Activated CD4-positive, alpha-beta T cell treated with anti-CD3 and anti-CD28 coated beads, Interleukin-2, amount 50 U/mL, for 24 hours (primary cell): ENCODE data around the gene BTBD9.

Experiments
- DNase-seq, 2 donors: peaks; one replicate each; pipeline ENCODE4 v3.0.0-alpha.2; 2020; ENCODE audit warnings: low read depth in 1 of 2, low spot score in 1 of 2

The BTBD9 gene

DNA sequence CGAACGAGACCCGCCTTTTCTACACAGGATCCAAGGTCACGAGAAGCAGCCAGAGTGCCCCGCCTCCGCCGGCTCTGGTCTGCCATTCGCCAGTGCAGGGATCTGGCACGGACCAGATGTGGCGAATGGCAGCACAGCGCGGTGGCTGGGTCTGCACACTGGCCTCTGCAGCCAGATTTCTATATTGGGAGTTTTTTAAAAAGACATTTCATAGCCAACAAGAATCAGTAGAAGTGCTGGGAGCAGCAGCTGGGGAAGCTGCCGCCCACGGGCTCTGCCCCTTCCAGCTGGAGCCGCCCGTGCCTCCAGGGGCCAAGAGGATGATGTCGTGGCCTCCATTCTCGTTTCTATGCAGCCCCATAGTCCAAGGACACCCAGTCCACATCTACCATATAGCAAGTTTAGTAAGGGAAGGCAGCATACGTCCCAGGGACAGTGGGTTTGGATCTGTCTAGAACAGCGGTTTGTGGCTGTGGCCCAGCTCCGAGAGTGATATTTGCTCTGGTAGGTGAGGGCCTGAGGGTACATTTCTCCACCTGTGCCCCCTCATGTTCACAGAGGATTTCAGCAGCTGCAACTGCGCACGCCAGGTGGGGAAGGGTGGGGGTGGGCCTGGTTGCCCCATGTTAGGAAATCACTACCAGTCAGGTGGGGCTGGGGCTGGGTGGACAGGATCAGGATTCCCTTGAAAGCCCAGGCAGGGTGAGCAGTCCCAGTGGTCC, 486.5 kb downstream of the BTBD9 start:
- no peak for DNase-seq

DNA sequence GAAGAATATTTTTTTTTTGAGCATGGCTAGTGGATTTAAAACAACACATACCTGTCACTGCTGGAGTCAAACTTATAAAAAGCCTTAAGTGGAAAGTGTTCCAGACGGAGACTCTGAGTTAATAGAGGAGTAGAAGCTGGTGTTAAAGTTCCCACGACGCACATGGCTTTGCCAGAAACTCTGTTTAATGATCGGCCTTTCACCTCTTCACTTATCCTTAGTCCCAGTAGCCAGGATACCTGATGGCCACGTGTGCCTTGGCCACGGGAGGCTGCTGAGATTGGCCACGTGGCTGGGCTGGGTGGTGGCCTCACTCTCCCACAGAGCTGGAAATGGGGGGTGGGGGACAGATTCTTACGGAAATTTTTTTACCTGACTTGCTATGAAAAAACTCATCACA, 487.1 kb downstream of the BTBD9 start:
- no peak for DNase-seq

DNA sequence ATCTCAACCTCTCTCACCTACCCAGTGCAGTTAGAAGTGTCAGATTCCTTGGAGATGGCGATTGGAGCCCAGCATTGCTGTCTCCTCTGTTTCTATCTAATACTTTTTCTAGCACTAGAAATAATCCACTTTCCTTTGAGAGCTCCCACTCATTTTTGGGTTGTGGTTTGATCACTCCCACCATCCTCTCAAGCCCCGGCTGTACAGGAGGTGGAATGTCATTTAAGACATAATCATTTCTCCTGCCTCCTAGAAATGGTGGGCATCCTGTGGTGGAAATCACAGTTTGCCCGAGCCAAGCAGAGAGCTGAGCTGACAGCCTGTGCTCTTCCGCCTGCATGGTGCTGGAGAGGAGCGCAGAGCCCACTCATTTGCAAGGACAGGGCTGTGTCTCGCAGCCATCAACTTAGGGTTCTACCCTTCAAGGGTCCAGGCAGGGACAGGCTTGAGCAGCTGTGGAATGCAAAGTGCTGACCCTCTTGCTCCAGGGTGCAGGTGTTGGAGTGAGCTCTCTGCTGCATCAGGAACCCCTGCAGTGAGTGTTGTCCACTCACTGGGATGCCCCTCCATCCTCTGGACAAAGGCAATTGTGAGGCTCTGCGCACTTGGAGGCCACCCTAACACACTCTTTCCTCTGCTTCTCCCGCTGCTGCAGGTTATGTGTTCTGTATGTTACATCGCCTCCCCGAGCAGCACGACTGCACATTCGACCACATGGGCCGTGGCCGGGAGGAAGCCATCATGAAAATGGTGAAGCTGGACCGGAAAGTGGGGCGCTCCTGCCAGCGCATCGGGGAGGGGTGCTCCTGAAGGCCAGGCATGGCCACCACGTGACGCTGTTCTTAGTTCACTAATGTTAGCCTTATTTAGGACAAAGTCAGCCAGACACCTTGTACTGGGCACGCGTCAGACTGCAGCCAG, 487.9 kb downstream of the BTBD9 start:
- DNase-seq, result no peak

DNA sequence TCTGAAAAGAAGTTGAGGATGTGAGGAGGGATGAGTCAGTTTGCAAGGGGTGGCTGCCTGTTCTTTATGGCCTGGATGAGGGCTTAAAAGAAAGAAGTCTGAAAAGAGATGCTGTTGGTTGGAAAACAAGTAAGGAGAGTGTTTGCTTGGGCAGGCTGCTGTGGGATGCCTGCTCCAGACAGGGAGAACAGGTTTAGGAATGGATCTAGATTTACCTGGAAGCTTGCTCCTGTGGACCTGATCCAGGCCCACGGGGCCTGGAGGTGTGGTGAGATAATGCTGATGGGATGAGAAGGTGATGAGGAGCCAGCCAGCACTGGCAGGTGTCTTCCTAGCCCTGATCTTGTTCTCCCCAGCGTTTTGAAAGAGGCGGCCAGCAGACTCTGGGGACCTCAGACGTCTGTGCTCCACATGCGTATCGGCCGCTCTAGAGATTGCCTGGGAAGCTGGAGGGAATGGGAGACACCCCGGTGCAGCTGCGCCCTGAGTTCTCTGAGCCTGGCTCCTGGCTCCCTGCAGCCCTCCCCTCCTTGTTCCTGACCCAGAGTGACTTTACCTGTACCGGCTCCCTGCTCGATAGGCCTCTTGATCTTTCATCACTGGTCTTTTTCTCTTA, 488.9 kb downstream of the BTBD9 start:
- no peak for DNase-seq

DNA sequence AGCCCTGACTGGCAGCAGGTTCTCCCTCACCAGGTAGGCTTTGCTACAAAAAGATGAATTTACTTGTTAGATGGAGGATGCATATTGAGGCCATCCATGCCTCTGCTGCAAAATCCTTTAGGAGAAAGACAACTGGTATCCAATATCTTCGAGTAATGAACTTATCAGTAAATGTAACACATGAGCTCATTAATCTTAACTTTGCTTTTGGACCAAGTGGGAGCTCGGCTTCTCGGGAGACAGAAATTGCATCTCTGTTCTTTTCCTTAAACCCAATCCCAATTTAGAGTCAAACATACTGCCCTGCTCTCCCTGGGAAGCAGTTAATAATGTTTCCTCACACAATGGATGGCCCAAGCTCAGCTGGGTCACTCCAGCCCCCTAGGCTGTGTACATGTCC, 489.7 kb downstream of the BTBD9 start:
- no peak for DNase-seq

DNA sequence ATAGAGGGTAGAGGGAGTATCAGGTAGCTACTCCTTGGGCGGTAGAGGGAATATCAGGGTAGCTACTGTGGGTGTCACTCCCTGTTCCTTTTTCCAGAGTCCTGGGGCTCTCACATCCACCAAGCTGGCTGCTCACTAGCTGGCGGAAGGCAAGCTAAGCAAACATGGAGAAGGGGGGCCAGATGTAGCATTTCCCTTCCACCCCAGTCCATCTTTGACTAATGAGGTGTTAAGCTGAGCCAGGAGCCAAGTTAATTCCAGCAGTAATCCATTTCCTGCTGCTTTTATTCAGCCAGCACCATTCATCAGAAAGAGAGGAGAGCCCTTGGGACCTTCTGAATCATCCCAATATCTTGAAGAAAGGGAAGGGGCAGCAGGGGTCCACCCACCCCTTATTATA, 490.2 kb downstream of the BTBD9 start:
- DNase-seq, result no peak

DNA sequence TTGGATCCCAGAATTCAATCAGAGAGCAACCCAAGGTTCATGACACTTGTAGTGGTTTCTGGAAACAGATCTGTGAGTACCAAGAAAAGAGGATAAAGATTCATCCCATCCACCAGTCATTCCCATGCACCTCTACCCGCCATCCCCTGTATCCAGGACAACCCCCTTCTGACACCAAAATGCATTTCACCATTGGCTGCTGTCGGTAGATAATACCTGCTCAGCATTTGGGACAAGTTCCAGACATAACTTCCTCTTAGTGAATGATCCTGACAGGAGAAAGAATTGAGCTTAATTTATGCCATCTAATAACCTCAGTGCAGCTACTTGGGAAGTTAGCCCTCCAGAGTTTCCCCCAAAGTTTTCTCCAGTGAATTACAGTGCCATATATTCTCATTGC, 491.1 kb downstream of the BTBD9 start:
- DNase-seq, result no peak

DNA sequence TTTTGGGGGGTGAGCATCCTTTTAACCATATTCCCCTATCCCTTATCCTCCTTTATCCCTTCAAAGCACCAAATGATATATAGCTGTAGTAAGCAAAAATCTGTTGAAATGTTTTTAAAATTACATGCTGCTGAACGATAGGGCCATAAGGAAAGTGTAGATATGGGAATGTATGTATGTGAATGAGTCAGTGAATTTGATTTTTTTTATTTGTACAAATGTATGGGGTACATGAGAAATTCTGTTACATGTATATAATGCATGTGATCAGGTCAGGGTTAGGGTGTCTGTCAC, 493.0 kb downstream of the BTBD9 start:
- DNase-seq, result no peak

DNA sequence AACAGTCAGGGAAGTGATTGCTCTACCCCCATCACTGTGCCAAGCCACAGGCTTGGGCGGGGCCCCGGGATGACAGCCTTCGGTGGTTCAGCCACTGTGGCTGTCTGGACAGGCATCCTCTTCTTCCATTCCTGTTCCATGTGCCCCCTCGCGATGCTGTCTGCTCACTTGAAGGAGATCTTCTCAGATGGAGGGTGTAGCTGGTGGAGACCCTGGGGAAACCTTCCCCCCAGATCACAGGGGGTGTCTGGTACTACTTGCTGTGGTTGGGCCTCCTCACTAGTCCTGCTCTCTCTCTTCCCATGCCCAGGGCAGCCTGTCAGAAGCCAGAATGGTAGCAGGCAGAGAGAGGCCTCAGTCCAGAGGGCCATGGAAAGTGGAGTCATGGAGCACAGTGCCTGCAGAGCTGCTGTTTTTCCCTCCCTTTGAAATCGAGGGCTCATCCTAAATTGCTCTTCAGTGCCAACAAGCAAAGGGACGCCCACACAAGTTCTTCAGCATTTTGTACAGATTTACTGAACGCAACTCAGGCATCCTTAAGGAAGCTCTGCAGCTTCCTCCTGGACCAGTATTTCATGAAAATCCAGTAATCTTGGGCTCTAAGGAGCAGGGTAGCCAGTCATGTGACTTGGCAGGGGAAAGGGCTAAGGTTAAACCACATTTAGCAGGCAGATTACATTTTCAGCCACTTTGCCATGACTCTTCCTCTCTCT, 493.6 kb downstream of the BTBD9 start:
- DNase-seq, result no peak

DNA sequence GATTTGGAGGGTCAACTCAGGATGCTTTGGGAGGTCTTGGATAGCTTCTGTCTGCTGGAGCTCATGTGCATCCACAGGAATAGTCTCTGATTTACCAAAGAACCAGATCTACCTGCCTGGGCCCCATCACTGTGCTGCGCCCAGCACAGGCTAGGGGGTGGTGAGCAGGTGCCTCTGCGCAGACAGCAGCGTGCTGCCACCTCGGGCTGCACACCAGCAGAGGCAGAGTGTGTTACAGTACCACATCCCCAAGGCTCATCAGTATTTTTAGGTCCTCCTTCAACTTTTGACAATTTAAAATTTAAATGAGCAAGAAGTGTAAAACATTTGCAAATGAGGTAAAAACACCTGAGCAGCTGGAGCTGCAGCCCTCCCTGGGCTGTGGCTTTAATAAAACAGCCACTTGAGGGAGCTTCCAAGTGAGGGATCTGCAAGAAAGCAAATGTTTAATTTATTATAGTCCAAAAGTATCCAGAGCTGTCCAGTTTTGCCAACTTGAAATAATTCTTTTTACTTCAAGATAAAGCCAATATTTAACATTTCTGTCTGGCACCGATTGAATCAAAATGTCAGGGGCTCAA, 495.3 kb downstream of the BTBD9 start:
- no peak for DNase-seq

DNA sequence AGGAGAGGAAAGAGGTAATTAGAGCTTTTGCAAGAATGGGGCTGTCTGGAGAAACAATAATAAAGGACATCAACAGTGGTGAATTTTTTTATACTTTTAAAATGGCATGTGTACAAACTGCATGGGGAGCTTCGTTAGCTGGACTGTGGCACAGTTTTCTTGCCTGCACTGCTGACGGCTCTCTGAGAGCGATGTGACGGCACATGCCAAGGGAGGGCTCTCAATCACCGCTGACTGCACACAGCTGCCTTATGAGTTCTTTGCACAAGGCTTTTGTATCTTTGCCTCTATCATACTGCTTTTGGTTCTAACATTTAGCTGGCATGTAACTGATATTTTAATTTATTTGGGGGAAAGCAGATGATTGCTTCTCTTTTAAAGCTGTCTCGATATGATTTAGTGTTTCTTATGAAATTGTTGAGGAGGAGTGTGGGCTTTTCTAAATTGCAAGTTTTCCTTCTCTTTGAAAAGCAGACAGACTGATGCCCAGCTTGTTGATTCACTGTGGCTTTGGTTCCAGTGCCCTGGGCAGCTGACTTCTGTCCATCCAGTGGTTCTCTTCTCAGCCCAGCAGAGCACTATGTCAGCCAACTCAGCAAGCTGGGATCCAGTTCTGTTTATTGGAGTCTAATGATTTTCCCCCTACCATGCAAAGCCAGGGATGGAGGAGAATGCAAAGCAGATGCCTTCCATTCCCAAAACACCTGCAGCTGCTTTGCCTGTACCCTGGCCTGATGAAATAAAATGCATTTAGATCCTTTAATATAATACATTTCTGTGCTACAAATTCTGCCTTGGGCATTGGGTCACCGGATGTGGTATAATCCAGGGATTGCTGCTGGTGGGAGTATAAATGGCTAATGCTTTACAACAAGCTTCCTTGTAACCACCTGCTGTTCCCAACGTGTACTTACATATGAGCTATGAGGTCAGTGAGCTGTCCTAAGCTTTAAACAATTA, 496.3 kb downstream of the BTBD9 start:
- DNase-seq, result no peak

DNA sequence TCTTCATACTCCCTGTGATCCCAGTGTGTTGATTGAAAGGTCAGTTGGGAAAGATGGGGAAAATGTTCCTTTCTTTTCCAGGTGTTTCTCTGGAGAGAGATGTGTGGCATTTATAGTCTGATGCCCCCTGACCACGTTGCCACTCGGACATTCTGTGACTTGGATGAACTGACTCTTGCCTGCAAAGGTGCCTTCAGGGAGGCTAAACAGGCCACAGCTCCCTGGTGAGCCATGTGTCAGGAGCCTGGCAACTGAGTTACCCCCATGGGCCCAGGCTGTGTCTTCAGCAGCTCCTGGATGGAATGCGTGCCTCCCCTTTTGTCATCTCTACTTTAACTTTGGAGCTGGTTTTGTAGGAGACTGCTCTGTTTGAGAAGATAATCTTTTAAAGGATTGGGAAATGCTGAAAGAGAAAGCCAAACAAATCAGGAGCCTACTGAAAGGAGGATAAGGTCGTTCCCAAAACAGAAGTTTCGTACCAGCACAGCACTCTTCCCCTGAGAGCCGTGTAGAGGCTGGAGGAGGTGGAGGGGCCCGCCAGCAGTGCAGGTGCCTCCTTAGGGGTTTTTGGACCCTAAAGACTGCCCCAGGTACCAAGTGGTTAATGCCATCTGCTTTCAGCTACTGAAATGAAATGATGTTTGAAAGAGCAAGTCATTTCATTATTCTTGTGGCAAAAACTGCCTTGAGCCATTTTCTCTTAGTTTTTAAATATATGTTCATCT, 497.4 kb downstream of the BTBD9 start:
- no peak for DNase-seq

DNA sequence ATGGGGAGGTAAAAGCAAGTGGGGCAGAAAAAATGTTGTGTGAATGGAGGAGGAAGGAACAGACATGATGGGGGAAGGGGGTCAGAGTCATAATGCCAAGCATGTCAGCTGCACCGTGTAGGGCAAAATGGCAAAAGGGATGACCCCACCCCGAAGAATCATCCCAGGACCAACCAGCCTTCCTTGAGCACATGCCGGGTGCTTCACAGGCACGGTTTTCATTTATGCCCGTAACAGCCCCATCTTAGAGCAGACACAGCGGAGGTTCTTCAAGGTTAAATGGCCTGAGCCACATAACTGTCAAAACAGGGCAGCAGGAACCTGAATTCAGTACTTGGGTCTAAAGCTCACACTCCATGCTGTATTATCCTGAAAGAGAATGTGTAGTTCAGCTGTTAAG, 498.0 kb downstream of the BTBD9 start:
- DNase-seq, result no peak

DNA sequence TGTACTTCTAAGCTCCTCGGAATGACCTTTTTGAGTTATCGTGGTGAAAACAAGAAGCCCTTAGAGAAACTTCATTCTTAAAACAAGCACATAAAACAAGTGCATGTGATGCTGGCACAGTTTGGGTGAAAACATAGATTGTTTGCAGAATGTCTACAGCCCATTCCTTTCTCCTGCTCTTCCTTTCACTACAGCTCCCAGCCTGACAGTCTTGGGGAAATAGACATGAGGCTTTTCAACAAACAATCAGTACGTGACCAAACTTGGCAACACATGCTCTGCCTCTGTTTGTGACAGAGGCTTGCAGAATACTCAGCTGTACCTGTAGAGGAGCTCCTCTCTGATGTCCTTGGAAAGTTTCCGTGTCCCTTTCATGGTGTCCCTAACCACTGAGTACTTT, 498.6 kb downstream of the BTBD9 start:
- DNase-seq, result no peak

DNA sequence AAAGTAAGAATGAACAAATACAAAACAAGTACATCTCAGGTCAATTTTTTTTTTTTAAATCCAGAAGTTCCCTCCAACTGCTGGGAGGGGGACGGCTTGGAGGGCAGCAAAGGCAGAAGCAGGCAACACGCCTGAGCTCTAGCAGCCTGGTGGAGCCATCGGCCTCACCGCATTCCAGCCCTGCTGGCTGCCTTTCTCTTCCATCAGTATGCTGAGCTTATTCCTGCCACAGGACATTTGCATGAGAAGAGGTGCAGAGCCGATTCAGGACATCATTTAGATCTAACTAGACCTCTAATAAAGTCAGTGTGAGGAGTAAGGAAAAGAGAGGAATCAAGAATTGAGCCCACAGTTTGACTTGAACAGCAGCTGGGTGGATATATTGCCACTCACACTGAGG, 501.4 kb downstream of the BTBD9 start:
- DNase-seq, result no peak

DNA sequence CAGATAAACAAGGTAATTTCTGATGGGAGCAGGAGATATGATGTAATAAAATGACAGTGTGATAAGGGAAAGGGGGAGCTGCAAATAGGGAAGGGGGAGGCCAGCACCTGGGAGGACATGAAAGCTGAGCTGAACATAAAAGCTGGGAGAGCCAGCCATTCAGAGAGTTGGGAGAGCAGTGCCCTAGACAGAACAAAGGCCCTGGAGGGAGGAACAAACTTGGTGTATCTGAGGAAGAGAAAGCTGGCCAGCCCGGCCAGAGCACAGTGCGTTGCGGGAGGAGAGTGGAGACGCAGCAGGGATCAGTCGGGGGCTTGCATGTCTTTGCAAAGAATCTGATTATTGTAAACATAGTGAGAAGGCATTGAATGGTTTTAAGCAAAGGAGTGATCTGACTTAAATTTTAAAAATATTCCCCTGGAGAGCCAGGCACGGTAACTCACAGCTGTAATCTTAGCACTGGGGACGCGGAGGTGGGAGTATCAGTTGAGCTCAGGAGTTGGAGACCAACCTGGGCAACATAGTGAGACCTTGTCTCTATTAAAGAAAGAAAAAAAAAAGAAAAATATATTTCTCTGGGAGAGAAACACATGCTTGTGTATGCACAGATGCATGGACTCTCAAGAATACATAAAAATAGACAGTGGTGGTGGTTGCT, 502.0 kb downstream of the BTBD9 start:
- DNase-seq, result no peak

DNA sequence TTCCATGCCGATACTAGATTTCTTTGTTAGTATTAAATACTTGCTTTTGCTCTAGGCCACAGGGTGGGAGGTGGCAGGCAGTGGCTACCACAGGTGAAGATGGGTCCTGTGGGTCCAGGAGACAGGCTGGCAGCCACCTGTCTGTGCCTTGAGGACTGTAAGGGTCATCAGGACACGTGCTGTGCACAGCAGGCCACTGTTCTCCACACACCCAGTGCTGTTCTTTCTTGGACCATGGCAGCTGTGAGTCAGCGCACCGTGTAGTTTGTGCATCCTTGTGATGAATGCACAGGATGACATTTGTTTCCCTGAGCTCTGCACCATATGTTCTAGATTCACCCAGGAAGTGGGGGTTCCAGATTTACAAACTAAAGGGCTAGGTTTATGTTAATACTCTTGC, 503.2 kb downstream of the BTBD9 start:
- no peak for DNase-seq

DNA sequence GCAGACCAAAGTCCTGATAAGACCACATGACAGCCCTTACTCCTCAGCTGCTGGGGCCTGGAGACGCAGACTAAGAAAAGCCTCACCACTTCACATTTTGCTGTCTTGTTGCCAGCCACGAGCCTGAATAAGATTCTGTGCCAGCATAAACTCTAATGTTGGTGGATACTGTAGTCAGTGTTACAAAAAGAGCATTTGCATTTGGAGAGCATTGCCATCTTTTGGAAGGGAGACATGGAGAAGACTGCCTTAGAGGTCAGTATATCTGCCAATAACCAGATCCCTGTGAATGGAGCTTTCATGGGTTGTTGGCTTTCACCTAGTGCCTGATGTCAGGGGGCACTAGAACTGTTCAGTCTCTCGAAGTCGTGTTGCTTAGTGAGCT, 505.0 kb downstream of the BTBD9 start:
- DNase-seq, result no peak
